SU-DHL-6 (cell line): ENCODE measurements around the gene EFNA4.

Experiments used
- EZH2phosphoT487 ChIP-seq: fragments of 200-600 bp; sonication (generic), shearing (Covaris generic); conservative IDR thresholded peaks from 2 replicates; pipeline ENCODE4 v1.6.1; 2018; ENCODE audit warnings: mild to moderate bottlenecking, antibody characterized with exemption, low read length, moderate library complexity, mixed read lengths
- TF ChIP-seq, protein P1 (sequence below): fragments of 200-600 bp; sonication (generic); IDR thresholded peaks from one replicate; pipeline ENCODE4 v1.5.1; 2017; ENCODE audit warnings: antibody characterized with exemption, mild to moderate bottlenecking, low read length, moderate library complexity; ENCODE audit not compliant: insufficient read depth, poor library complexity, severe bottlenecking

DNA sequence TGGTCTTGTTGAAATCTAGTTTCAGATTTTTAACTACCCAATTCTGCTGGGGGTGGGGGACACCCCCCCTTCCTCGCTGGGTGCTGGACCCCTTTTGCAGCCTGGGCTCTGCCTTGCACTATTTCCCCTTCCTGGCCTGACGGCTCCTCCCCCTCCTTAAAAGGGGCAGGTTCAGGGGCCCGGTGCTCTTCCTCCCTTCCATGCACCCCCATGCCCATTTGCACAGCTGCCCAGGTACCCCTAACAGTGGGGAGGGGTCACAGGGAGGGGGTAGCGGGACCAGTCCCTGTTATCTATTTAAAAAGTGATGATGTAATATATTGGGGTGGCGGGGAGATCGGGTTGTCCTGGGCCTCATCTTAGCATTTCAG lies 45.6 kb upstream of the EFNA4 start:
- TF ChIP-seq, protein P1, sequence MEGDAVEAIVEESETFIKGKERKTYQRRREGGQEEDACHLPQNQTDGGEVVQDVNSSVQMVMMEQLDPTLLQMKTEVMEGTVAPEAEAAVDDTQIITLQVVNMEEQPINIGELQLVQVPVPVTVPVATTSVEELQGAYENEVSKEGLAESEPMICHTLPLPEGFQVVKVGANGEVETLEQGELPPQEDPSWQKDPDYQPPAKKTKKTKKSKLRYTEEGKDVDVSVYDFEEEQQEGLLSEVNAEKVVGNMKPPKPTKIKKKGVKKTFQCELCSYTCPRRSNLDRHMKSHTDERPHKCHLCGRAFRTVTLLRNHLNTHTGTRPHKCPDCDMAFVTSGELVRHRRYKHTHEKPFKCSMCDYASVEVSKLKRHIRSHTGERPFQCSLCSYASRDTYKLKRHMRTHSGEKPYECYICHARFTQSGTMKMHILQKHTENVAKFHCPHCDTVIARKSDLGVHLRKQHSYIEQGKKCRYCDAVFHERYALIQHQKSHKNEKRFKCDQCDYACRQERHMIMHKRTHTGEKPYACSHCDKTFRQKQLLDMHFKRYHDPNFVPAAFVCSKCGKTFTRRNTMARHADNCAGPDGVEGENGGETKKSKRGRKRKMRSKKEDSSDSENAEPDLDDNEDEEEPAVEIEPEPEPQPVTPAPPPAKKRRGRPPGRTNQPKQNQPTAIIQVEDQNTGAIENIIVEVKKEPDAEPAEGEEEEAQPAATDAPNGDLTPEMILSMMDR = no peak
- no peak for TF ChIP-seq EZH2phosphoT487
